ENCODE results near the gene CEACAM5.

CEACAM5 gene

GRCh38 chr19:41670755-41671154 lies 37.7 kb upstream of the CEACAM5 start:
- no peaks in the 10 kb centered on the region for H3F3A ChIP-seq (ENCODE audit: insufficient read depth)
- no peak overlapping the region for H3K4me3 ChIP-seq (ENCODE audit: insufficient read depth, low read length, poor library complexity, severe bottlenecking)
- no peaks in the 10 kb centered on the region for H3K79me2 ChIP-seq (ENCODE audit: insufficient read depth, low read length)
- no peaks in the 10 kb centered on the region for H3K36me3 ChIP-seq (ENCODE audit: low read length)
- no peak overlapping the region for H2AFZ ChIP-seq (ENCODE audit: low read depth, low read length, severe bottlenecking)
- no peak overlapping the region for H3K27ac ChIP-seq (ENCODE audit: low read depth, low read length)
- H3K4me2 ChIP-seq (ENCODE audit: low read depth, low read length, poor library complexity, severe bottlenecking) = no peak overlapping the region
- TF ChIP-seq EZH2phosphoT487 (conservative IDR thresholded peaks at IDR 0.05; ENCODE audit: low read length) = no peak
- TF ChIP-seq, protein P1, sequence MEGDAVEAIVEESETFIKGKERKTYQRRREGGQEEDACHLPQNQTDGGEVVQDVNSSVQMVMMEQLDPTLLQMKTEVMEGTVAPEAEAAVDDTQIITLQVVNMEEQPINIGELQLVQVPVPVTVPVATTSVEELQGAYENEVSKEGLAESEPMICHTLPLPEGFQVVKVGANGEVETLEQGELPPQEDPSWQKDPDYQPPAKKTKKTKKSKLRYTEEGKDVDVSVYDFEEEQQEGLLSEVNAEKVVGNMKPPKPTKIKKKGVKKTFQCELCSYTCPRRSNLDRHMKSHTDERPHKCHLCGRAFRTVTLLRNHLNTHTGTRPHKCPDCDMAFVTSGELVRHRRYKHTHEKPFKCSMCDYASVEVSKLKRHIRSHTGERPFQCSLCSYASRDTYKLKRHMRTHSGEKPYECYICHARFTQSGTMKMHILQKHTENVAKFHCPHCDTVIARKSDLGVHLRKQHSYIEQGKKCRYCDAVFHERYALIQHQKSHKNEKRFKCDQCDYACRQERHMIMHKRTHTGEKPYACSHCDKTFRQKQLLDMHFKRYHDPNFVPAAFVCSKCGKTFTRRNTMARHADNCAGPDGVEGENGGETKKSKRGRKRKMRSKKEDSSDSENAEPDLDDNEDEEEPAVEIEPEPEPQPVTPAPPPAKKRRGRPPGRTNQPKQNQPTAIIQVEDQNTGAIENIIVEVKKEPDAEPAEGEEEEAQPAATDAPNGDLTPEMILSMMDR (IDR thresholded peaks at IDR 0.05; ENCODE audit: insufficient read depth, low read length, poor library complexity, severe bottlenecking) = no peak
- no peaks in the 10 kb centered on the region for H4K20me1 ChIP-seq (ENCODE audit: low read depth, low read length)
- no peaks in the 10 kb centered on the region for H3K9me2 ChIP-seq (replicated peaks; ENCODE audit: insufficient read depth, low read length)
- peaks cover 7% of the 10 kb centered on the region; the same call in 1 of the 2 replicates for H3K9me3 ChIP-seq (ENCODE audit: insufficient read depth, low read length)
- H3K27me3 ChIP-seq (ENCODE audit: low read length) = no peaks in the 10 kb centered on the region
- H3K9ac ChIP-seq (ENCODE audit: low read length) = no peak overlapping the region

DNA sequence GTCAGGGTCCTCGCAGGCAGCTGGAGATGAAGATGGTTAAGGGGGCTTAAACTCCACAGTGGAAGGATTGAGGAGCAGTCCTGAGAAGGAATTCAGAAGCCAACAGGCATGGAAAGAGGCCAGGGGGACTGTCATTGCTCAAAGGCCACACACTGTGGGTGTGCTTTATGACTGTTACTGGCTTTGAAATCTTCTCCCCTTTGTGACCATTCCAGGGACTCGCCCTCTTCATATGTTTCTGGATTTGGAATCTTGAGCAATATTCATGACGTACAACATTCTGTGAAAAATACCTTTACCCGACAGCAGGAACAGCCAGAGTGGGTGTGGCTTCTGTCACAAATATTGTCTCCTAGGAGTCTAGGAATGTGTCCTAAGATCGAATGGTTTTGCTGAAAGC lies 36.9 kb upstream of the CEACAM5 start:
- H3K9me3 ChIP-seq (ENCODE audit: insufficient read depth, low read length) = no peaks in the 10 kb centered on the region
- H3K4me2 ChIP-seq (ENCODE audit: low read depth, low read length, poor library complexity, severe bottlenecking) = no peak overlapping the region
- no peaks in the 10 kb centered on the region for H3K9me2 ChIP-seq (replicated peaks; ENCODE audit: insufficient read depth, low read length)
- H3K36me3 ChIP-seq (ENCODE audit: low read length) = no peaks in the 10 kb centered on the region
- H3K9ac ChIP-seq (ENCODE audit: low read length) = no peak overlapping the region
- H3K27me3 ChIP-seq (ENCODE audit: low read length) = no peaks in the 10 kb centered on the region
- no peaks in the 10 kb centered on the region for H3F3A ChIP-seq (ENCODE audit: insufficient read depth)
- no peak overlapping the region for H2AFZ ChIP-seq (ENCODE audit: low read depth, low read length, severe bottlenecking)
- no peak overlapping the region for H3K27ac ChIP-seq (ENCODE audit: low read depth, low read length)
- TF ChIP-seq, protein P1 (IDR thresholded peaks at IDR 0.05; ENCODE audit: insufficient read depth, low read length, poor library complexity, severe bottlenecking) = no peak
- TF ChIP-seq EZH2phosphoT487 (conservative IDR thresholded peaks at IDR 0.05; ENCODE audit: low read length) = no peak
- no peaks in the 10 kb centered on the region for H3K79me2 ChIP-seq (ENCODE audit: insufficient read depth, low read length)
- no peaks in the 10 kb centered on the region for H4K20me1 ChIP-seq (ENCODE audit: low read depth, low read length)
- H3K4me3 ChIP-seq (ENCODE audit: insufficient read depth, low read length, poor library complexity, severe bottlenecking) = no peak overlapping the region

DNA sequence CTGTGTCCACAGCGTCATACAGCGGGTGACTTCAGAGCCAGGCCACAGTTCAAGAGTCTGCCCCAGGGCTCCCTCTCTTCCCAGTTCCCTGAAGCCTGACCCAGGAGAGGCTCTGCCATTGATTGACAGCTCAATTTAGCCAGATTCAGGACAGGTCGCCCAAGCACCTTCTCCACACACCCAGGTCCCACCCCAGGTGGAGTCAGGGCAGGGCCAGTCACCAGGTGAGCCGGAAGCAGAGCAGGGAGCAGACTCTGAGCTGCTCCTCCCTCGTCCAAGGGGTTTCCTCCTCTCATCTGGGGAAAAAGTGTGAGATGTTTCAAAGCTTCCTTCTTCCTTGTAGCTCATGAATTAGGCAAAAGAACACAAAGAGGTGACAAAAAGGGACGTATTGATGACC lies 26.0 kb upstream of the CEACAM5 start:
- Histone ChIP-seq H3K27me3 (ENCODE audit: low read length) (no peaks in the 10 kb centered on the region), H3K9me2 (replicated peaks; ENCODE audit: insufficient read depth, low read length) (no peaks in the 10 kb centered on the region), H3K9me3 (ENCODE audit: insufficient read depth, low read length) (no peaks in the 10 kb centered on the region)

More for the DNA sequence above, 26.0 kb upstream of the CEACAM5 start:
- Histone ChIP-seq H3K27ac (ENCODE audit: low read depth, low read length) (no peak overlapping the region), H4K20me1 (ENCODE audit: low read depth, low read length) (no peaks in the 10 kb centered on the region), H3K4me3 (ENCODE audit: insufficient read depth, low read length, poor library complexity, severe bottlenecking) (no peak overlapping the region), H2AFZ (ENCODE audit: low read depth, low read length, severe bottlenecking) (no peak overlapping the region), H3K4me2 (ENCODE audit: low read depth, low read length, poor library complexity, severe bottlenecking) (no peak overlapping the region), H3K79me2 (ENCODE audit: insufficient read depth, low read length) (no peaks in the 10 kb centered on the region), H3F3A (ENCODE audit: insufficient read depth) (no peaks in the 10 kb centered on the region), H3K36me3 (ENCODE audit: low read length) (no peaks in the 10 kb centered on the region), H3K9ac (ENCODE audit: low read length) (no peak overlapping the region)
- TF ChIP-seq EZH2phosphoT487 (conservative IDR thresholded peaks at IDR 0.05; ENCODE audit: low read length) = no peak
- TF ChIP-seq, protein P1 (IDR thresholded peaks at IDR 0.05; ENCODE audit: insufficient read depth, low read length, poor library complexity, severe bottlenecking) = no peak
